Neural progenitor cell (in vitro differentiated cells): Measurements from ENCODE around the gene ARSK.

Experiments used
- EZH2 ChIP-seq: fragments of 200-600 bp; sonication (generic); IDR thresholded peaks from 2 replicates; pipeline ENCODE4 v1.6.1; 2017; ENCODE audit warnings: antibody characterized with exemption, mild to moderate bottlenecking, moderate library complexity
- EZH2phosphoT487 ChIP-seq: fragments of 200-600 bp; sonication (generic); IDR thresholded peaks from 2 replicates; pipeline ENCODE4 v1.6.1; 2017; ENCODE audit warnings: antibody characterized with exemption
- TF ChIP-seq, protein P1 (sequence below): fragments of 200-600 bp; sonication (generic); IDR thresholded peaks from 2 replicates; pipeline ENCODE4 v1.5.1; 2017; ENCODE audit warnings: antibody characterized with exemption, mild to moderate bottlenecking

DNA sequence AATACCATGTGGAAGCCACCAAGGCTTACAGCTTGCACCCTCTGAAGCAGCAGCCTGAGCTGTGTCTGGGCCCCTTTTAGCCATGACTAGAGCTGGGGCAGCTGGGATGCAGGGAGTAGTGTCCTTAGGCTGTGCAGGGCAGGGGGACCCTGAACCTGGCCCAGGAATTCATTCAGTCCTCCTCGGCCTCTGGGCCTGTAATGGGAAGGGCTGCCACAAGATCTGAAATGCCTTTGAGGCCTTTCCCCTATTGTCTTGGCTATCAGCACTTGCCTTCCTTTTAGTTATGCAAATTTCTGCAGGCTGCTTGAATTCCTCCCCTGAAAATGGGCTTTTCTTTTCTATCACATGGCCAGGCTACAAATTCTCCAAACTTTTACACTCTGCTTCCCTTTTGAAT is 74.0 kb downstream of the ARSK start:
- no peak for TF ChIP-seq EZH2
- TF ChIP-seq, protein P1, sequence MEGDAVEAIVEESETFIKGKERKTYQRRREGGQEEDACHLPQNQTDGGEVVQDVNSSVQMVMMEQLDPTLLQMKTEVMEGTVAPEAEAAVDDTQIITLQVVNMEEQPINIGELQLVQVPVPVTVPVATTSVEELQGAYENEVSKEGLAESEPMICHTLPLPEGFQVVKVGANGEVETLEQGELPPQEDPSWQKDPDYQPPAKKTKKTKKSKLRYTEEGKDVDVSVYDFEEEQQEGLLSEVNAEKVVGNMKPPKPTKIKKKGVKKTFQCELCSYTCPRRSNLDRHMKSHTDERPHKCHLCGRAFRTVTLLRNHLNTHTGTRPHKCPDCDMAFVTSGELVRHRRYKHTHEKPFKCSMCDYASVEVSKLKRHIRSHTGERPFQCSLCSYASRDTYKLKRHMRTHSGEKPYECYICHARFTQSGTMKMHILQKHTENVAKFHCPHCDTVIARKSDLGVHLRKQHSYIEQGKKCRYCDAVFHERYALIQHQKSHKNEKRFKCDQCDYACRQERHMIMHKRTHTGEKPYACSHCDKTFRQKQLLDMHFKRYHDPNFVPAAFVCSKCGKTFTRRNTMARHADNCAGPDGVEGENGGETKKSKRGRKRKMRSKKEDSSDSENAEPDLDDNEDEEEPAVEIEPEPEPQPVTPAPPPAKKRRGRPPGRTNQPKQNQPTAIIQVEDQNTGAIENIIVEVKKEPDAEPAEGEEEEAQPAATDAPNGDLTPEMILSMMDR = no peak
- no peak for TF ChIP-seq EZH2phosphoT487
